ENCODE results near the gene VPS13D. TPM values are rescaled to one million over a fixed set of nuclear protein-coding genes. Genes with fewer than 3 reads are reported as not detected.

Gene VPS13D
- total RNA-seq, 4 donors from 2014 or later, result 77.5 to 142 (median 94.4) TPM

GRCh38 chr1:12358499-12358898, 128.7 kb downstream of the VPS13D start:
- no peak for TF ChIP-seq CTCF (IDR thresholded peaks at IDR 0.05; ENCODE audit: low read depth)

- no peak for TF ChIP-seq CTCF (IDR thresholded peaks at IDR 0.05; ENCODE audit: low read depth)
These were observed 129.7 kb downstream of the VPS13D start for GRCh38 chr1:12359359-12360133.

GRCh38 chr1:12368646-12369045, 138.8 kb downstream of the VPS13D start:
- no peak for TF ChIP-seq CTCF (IDR thresholded peaks at IDR 0.05; ENCODE audit: low read depth)

- no peak for TF ChIP-seq CTCF (IDR thresholded peaks at IDR 0.05; ENCODE audit: low read depth)
These were observed 139.4 kb downstream of the VPS13D start for GRCh38 chr1:12369258-12369657.

- TF ChIP-seq CTCF (IDR thresholded peaks at IDR 0.05; ENCODE audit: low read depth), result no peak
These were observed 140.6 kb downstream of the VPS13D start for GRCh38 chr1:12370333-12370975.

GRCh38 chr1:12371053-12371452, 141.2 kb downstream of the VPS13D start:
- TF ChIP-seq CTCF (IDR thresholded peaks at IDR 0.05; ENCODE audit: low read depth), result no peak

- TF ChIP-seq CTCF (IDR thresholded peaks at IDR 0.05; ENCODE audit: low read depth), result no peak
These were observed 142.3 kb downstream of the VPS13D start for GRCh38 chr1:12372180-12372579.

Data from subcutaneous adipose tissue (tissue), 4 donors.